HEK293T (cell line): ENCODE measurements around the gene CASD1.

Experiments
- CTCF ChIA-PET: fragments of 350-600 bp; formaldehyde crosslinking; extraction: SDS; loops from one replicate; lab custom pipeline; 2021; ENCODE audit warnings: antibody characterized with exemption, inconsistent platforms; lab: Yijun Ruan, JAX
- POLR2A ChIA-PET: fragments of 350-600 bp; formaldehyde crosslinking; extraction: SDS; loops from one replicate; lab custom pipeline; 2020; ENCODE audit warnings: antibody characterized with exemption, inconsistent platforms; lab: Yijun Ruan, JAX
- DNase-seq: peaks from one replicate; pipeline ENCODE4 v3.0.0; 2012; ENCODE audit warnings: mixed read lengths; ENCODE audit errors: extremely low spot score
- ARNT ChIP-seq: fragments of 450-650 bp; IDR thresholded peaks from 2 replicates; pipeline ENCODE4 v1.6.1; 2017; ENCODE audit warnings: mild to moderate bottlenecking
- BHLHE40 ChIP-seq: fragments of 450-650 bp; IDR thresholded peaks from 2 replicates; pipeline ENCODE4 v1.6.1; 2016; ENCODE audit warnings: mild to moderate bottlenecking, moderate library complexity, borderline replicate concordance
- CTBP1 ChIP-seq: fragments of 450-650 bp; IDR thresholded peaks from 2 replicates; pipeline ENCODE4 v1.6.1; 2016; ENCODE audit warnings: borderline replicate concordance
- ELF4 ChIP-seq: fragments of 450-650 bp; IDR thresholded peaks from 2 replicates; pipeline ENCODE4 v1.6.1; 2017; ENCODE audit warnings: antibody characterized with exemption
- FOXA1 ChIP-seq: fragments of 450-650 bp; IDR thresholded peaks from 2 replicates; pipeline ENCODE4 v1.6.1; 2016; ENCODE audit warnings: mild to moderate bottlenecking
- FOXK2 ChIP-seq: fragments of 450-650 bp; IDR thresholded peaks from 2 replicates; pipeline ENCODE4 v1.6.1; 2016; ENCODE audit warnings: mild to moderate bottlenecking
- FOXM1 ChIP-seq: fragments of 450-650 bp; IDR thresholded peaks from 2 replicates; pipeline ENCODE4 v1.6.1; 2017; ENCODE audit warnings: mild to moderate bottlenecking, borderline replicate concordance
- HDGF ChIP-seq: fragments of 450-650 bp; IDR thresholded peaks from 2 replicates; pipeline ENCODE4 v1.6.1; 2017; ENCODE audit warnings: antibody characterized with exemption, borderline replicate concordance
- L3MBTL2 ChIP-seq: fragments of 450-650 bp; conservative IDR thresholded peaks from 2 replicates; pipeline ENCODE4 v1.6.1; 2016; ENCODE audit warnings: mild to moderate bottlenecking
- LEF1 ChIP-seq: fragments of 450-650 bp; IDR thresholded peaks from 2 replicates; pipeline ENCODE4 v1.6.1; 2017; ENCODE audit warnings: mild to moderate bottlenecking, borderline replicate concordance
- NFRKB ChIP-seq: fragments of 450-650 bp; IDR thresholded peaks from 2 replicates; pipeline ENCODE4 v1.6.1; 2016; ENCODE audit warnings: mild to moderate bottlenecking, moderate library complexity
- SP1 ChIP-seq: fragments of 450-650 bp; IDR thresholded peaks from 2 replicates; pipeline ENCODE4 v1.6.1; 2017
- SUZ12 ChIP-seq: fragments of 450-650 bp; IDR thresholded peaks from 2 replicates; pipeline ENCODE4 v1.6.1; 2016; ENCODE audit warnings: mild to moderate bottlenecking
- TARDBP ChIP-seq: fragments of 450-650 bp; IDR thresholded peaks from 2 replicates; pipeline ENCODE4 v1.6.1; 2016
- ZNF384 ChIP-seq: fragments of 450-650 bp; IDR thresholded peaks from 2 replicates; pipeline ENCODE4 v1.6.1; 2016
- TF ChIP-seq, protein P1 (sequence below): fragments of 450-650 bp; IDR thresholded peaks from 2 replicates; pipeline ENCODE4 v1.6.1; 2016

Gene CASD1

DNA sequence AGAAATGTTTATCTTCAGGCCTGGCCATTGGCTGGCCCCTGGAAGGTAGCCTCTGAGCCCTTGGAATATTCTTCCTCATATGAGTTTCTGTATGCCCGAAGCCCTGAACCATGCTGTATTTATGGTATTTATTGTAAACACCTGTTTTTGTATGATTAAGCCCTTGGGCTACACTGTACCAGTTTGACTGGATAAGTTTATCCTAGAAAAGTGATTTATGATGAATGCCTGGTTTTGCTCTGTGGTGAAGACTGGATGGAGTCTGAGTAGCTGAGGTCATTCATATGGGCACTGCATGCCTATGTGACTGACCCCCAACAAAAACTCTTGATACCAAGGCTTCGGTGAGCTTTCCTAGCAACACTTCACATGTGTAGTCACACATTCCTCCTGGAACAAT lies 66.7 kb downstream of the CASD1 start:
- no peak for DNase-seq
- CTCF ChIA-PET: no interaction called here
- POLR2A ChIA-PET: no interaction called here
- TF ChIP-seq FOXM1 (no peak), LEF1 (no peak), L3MBTL2 (no peak), FOXA1 (no peak), FOXK2 (no peak), ZNF384 (no peak), SP1 (no peak), TARDBP (no peak), ELF4 (no peak), CTBP1 (no peak)

DNA sequence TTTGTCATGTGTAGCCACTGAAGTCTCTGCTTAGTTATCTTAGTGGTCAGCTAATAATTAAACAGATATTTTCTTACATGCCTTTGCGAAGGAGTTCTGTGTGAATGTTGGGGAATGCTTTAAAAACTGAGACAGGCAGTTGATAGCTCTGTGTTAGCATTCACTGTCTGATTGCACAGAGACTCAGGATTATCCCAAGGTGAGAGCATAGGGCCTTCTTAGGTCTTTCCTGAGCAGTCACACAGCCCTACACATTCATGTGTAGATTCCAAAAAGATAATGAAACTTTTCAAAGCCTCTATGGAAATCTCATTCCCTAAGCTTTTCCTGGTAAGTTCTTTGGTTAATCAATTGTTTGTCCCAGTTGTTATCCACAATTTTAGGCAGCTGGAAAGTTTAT lies 67.7 kb downstream of the CASD1 start:
- TF ChIP-seq CTBP1 (no peak), HDGF (no peak), SP1 (no peak), L3MBTL2 (no peak), ZNF384 (no peak), FOXM1 (no peak), BHLHE40 (no peak), ELF4 (no peak), TARDBP (no peak), LEF1 (no peak), FOXA1 (no peak), ARNT (no peak), FOXK2 (no peak)
- TF ChIP-seq, protein P1, sequence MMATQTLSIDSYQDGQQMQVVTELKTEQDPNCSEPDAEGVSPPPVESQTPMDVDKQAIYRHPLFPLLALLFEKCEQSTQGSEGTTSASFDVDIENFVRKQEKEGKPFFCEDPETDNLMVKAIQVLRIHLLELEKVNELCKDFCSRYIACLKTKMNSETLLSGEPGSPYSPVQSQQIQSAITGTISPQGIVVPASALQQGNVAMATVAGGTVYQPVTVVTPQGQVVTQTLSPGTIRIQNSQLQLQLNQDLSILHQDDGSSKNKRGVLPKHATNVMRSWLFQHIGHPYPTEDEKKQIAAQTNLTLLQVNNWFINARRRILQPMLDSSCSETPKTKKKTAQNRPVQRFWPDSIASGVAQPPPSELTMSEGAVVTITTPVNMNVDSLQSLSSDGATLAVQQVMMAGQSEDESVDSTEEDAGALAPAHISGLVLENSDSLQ: no peak
- ChIA-PET POLR2A (no interaction called here), CTCF (no interaction called here)
- no peak for DNase-seq

DNA sequence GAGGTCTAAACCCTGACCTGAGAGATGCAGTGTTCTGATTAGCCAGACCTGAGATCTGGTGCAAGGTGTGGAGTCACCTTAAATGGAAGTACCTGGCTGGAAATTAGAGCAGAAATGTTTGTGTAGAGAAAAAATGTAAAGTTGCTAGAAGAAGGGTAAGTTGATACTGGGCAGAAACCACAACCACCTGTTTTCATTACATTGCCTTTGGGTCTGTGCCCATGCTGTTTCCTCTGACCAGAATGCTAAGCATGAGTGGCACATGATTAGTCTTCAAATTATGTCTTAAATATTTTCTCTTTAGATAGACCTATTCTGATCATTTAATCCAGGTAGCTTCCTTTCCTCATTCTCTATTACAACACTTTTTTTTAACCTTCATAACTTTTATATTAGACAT lies 69.0 kb downstream of the CASD1 start:
- CTCF ChIA-PET: no interaction called here
- DNase-seq: no peak
- TF ChIP-seq ZNF384 (no peak), SP1 (no peak), SUZ12 (no peak), NFRKB (no peak)
- POLR2A ChIA-PET: no interaction called here

DNA sequence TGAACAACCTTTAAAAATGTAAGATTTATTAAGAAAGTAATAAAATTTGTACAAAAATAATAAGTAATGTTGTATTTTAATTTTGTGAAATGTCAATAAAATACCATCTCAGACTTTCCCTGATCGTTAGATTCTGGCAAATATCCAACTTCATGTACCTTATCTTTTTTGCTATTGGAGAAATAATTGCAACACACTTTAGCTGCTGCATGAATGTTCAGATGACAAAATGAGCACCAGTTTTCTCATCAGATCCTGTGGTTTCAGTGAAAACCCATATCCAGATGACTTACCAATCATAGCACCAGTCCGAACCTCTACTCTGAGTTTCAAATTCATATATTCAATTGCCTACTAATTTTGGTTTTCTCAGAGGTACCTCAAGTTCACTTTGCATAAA lies 69.9 kb downstream of the CASD1 start:
- no peak for DNase-seq
- POLR2A ChIA-PET: no interaction called here
- CTCF ChIA-PET: no interaction called here
- TF ChIP-seq FOXK2 (no peak), SUZ12 (no peak), FOXM1 (no peak), BHLHE40 (no peak), CTBP1 (no peak), TARDBP (no peak), HDGF (no peak)
- TF ChIP-seq, protein P1: no peak

DNA sequence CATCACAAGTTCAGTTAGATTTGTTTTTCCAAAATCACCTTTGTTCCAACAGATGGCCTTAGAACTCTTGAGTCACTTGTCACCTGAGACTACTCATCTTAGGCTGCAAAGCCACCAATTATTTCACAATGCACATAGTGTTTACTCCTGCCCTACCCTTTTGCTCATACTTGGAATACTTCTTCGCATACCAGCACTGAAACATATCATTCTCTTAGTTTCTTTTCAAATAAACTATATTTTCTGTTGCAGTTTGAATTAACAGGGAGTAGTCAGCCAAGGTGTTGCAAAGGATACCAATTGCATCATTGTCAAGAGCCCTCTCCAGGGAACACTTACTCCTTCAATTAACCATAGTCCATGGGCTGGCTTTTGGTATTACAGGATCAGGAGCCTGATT lies 71.0 kb downstream of the CASD1 start:
- no peak for DNase-seq
- TF ChIP-seq HDGF (no peak), LEF1 (no peak), ELF4 (no peak), ARNT (no peak), BHLHE40 (no peak), FOXK2 (no peak), TARDBP (no peak), FOXA1 (no peak)
- TF ChIP-seq, protein P1: no peak
- ChIA-PET POLR2A (no interaction called here), CTCF (no interaction called here)

DNA sequence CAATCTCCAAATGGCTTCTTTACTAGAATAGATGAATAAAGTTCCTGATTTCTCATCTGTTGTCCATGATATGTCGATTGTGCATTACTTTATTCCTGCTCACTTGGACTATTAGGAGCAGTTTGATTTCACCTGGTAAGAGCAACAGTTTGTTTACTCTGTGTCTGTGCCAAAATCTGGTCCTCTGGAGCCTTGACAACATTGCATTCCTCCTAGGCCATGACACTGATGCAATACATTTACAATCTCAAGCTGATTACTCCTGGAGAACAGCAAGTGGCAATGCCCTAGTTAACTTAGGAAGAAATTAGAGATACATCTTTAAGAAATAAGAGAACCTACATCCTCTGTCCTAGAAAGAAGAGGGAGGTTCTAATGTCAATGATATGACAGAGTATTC lies 74.5 kb downstream of the CASD1 start:
- ChIA-PET CTCF (no interaction called here), POLR2A (no interaction called here)
- DNase-seq: no peak
- TF ChIP-seq SUZ12: no peak
- no peak for TF ChIP-seq TARDBP
- TF ChIP-seq ZNF384: no peak
- TF ChIP-seq NFRKB: no peak
- TF ChIP-seq, protein P1: no peak
- TF ChIP-seq FOXK2: no peak
- no peak for TF ChIP-seq CTBP1
- TF ChIP-seq LEF1: no peak
- TF ChIP-seq FOXA1: no peak
- TF ChIP-seq ARNT: no peak
- no peak for TF ChIP-seq HDGF
- TF ChIP-seq L3MBTL2: no peak
- no peak for TF ChIP-seq BHLHE40
- TF ChIP-seq SP1: no peak
- TF ChIP-seq FOXM1: no peak
- no peak for TF ChIP-seq ELF4
